Stimulated activated CD4-positive, alpha-beta T cell treated with anti-CD3 and anti-CD28 coated beads, TNF-alpha, amount 100 ng/mL, for 48 hours (primary cell): ENCODE measurements around the gene VRK3.
"Not testable (repeated sequence)": the region's sequence is repeated elsewhere in the genome, so short reads cannot be mapped to it uniquely, and the experiment has no call there.

Experiments
- DNase-seq, 3 donors: peaks; one replicate each; pipeline ENCODE4 v3.0.0-alpha.2; 2020; ENCODE audit warnings: low read depth in 3 of 3

VRK3 gene

GRCh38 chr19:49954933-49955332 lies 70.2 kb downstream of the VRK3 start:
- no peak for DNase-seq

- no peak for DNase-seq
Measured at GRCh38 chr19:49954092-49954829, 70.9 kb downstream of the VRK3 start.

DNA sequence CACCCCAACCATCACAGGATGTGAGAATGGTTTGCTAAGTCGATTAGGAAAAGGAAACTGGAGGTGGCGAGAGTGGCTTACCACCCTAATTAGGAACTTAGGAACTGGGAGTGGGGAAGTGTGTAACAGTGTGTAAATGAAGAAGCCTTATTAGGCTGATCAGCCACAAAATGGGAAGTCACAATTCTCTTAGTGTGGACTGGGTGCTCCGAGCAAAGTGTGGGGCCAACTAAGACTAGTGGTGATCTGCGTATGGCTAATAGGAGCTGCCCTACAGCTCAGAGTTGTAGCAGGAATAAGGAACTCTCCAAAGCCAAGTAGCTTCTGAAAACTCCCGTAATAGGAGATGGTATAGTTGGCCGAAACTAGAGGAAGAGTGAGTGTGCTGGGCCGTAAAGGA lies 71.8 kb downstream of the VRK3 start:
- DNase-seq, result no peak

- no peak for DNase-seq
Measured at GRCh38 chr19:49952906-49953305, 72.3 kb downstream of the VRK3 start.

GRCh38 chr19:49952479-49952836 lies 72.7 kb downstream of the VRK3 start:
- DNase-seq, result no peak

DNA sequence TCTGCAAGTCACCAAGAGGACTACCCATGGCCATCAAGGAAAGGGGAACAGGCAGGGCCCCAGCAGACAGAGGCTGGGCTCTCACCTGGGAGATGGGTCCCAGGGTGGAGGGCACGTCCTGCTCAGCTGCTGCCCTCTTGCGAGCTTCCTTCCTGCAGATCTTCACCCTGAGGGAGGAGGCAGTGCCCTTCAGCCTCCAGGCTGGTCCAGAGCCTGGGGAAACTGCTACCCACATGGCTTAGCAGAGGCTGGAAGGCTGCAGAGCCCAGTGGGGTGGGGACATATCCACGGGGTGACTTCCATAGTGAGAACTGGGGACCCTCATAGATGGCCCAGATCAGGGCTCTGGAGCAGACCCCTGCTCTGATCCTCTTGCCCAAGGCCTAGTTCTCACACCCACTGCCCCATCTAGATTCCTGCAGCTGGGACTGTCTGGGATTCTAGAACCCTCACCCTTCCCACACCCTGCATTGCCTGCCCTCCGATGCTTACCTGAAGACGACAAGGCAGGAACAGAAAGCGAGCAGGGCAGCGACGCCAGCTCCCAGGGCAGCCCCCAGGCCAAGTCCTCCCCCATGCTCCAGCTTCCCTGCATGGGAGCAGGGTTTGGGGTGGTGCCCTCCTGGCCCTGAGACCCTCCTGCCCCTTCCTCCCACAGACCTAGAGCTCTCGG lies 73.2 kb downstream of the VRK3 start:
- DNase-seq, result no peak

- no peak for DNase-seq
Measured at GRCh38 chr19:49950956-49951526, 74.1 kb downstream of the VRK3 start.

DNA sequence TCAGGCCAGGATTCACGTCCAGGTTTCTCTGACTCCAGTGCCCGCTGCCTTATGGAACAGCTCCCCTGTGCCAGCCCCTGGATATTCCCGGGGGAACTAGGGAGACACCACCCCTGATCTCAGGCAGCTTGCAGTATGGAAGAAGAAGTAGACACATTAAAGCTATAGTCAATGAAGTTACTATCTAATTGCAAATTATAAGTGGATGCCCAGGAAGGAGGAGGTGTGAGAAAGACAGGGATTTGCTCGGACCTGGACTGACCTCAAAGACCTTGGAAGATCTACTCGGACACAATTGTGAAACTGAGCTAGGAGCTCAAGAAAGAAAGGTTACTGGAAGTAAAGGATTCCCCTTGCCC lies 74.6 kb downstream of the VRK3 start:
- no peak for DNase-seq

DNA sequence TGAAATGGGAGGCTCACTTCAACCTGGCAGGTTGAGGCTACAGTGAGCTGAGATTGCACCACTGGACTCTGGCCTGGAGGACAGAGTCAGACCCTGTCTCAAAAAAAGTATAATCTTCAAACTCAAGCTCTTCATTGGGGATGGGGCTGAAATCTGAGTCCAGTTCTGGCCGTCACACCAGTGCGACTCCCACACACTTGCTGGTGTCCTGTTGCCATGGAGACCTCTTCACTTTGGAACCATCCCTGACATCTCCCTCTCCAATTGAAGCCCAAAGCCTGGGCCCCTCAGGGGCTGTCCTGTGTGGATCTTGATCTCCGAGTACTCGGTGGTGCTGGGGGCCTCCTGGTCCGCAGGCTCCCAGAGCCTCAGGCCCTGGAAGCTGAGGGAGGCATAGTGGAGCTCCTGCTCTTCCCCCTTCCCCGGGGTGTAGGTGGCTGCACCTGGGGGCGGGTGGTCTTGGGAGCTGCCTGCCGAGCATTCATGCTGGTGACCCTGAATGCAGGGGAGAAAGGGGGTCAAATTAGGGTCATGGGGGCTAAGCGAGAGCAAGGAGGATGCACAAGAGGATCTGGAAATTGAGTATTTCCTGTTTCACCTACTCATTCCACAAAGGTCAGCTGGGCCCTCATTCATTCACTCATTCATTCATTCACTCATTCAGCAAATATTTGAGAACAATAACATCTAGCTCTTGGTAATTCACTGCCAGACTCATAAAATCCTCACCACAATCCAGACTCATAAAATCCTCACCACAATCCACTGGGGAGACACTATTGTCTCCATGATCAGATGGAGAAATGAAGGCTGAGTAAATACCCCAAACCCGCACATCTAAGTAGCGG lies 75.2 kb downstream of the VRK3 start:
- DNase-seq, result no peak

- no peak for DNase-seq
Measured at GRCh38 chr19:49946415-49946814, 78.8 kb downstream of the VRK3 start.

GRCh38 chr19:49944567-49944966 lies 80.6 kb downstream of the VRK3 start:
- DNase-seq, result not testable (repeated sequence)

GRCh38 chr19:49940482-49940791 lies 84.7 kb downstream of the VRK3 start:
- DNase-seq, result no peak

- DNase-seq, result no peak
Measured at GRCh38 chr19:49939721-49940481, 85.3 kb downstream of the VRK3 start.

DNA sequence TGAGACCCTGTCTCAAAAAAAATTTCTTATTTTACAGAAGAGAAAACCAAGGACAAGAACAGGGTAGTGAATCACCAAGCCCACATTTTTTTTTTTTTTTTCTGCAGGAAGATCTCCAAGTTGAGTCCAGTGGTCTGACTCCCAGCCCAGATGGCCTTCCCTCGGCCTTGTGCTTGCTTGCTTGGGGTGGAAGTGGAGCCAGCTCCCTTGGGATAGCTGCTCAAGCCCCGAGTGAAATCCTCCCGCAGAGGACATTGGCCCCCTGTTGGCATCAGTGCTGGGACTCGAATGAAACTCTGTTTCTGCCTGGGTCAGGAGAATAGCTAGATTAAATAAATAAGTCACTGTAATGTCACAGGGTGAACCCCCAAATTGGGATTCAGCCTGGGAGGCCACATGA lies 86.5 kb downstream of the VRK3 start:
- no peak for DNase-seq

- DNase-seq, result peak; percentile 56 to 75 (median 72)
Measured at GRCh38 chr19:49937750-49938381, 87.3 kb downstream of the VRK3 start.

- no peak for DNase-seq
Measured at GRCh38 chr19:49936549-49936948, 88.6 kb downstream of the VRK3 start.

- DNase-seq, result no peak
Measured at GRCh38 chr19:49933643-49934042, 91.5 kb downstream of the VRK3 start.

GRCh38 chr19:49932731-49933131 lies 92.4 kb downstream of the VRK3 start:
- no peak for DNase-seq

GRCh38 chr19:49932041-49932451 lies 93.1 kb downstream of the VRK3 start:
- no peak for DNase-seq

- DNase-seq, result no peak
Measured at GRCh38 chr19:49931293-49932040, 93.7 kb downstream of the VRK3 start.
